Ovary (tissue), 9 donors: Measurements from ENCODE around the gene GPR108. TPM values are rescaled to one million over a fixed set of nuclear protein-coding genes. Genes with fewer than 3 reads are reported as not detected.

Source experiments
- DNase-seq, 5 donors: peaks; one replicate each; pipeline ENCODE4 v3.0.0-alpha.2; 2019 to 2020
- H3K27ac ChIP-seq, 2 donors: fragments of 200-600 bp; one replicate each; pipeline versions ENCODE4 v1.5.1 to v1.8.0; 2019 to 2022
- H3K27me3 ChIP-seq: fragments of 200-600 bp; one replicate; pipeline ENCODE4 v1.8.0; 2022
- H3K36me3 ChIP-seq: fragments of 200-600 bp; sonication (generic); one replicate; pipeline ENCODE4 v1.5.1; 2019
- H3K4me1 ChIP-seq: one replicate; pipeline ENCODE4 v1.8.1; 2013; ENCODE audit warnings: mild to moderate bottlenecking, moderate library complexity; ENCODE audit not compliant: insufficient read depth
- H3K4me3 ChIP-seq: fragments of 200-600 bp; sonication (generic); one replicate; pipeline ENCODE4 v1.5.1; 2017
- H3K9me3 ChIP-seq, 2 donors: fragments of 200-600 bp in 1 of 2; sonication (generic) in 1 of 2; one replicate each; pipeline versions ENCODE4 v1.5.1 to v1.8.1; 2013 to 2019; ENCODE audit warnings: mild to moderate bottlenecking in 1 of 2, moderate library complexity in 1 of 2
- EP300 ChIP-seq: sonication (generic); formaldehyde crosslinking; IDR thresholded peaks from one replicate; pipeline ENCODE4 v1.6.1; 2017; ENCODE audit warnings: antibody characterized with exemption
- POLR2A ChIP-seq: fragments of 450-650 bp; IDR thresholded peaks from one replicate; pipeline ENCODE4 v1.6.1; 2017; ENCODE audit warnings: antibody characterized with exemption, mild to moderate bottlenecking, moderate library complexity
- WGBS, 3 donors: extraction: QIAGEN DNeasy Blood & Tissue Kit in 1 of 3; methylation state at CpG; one replicate each; pipeline versions ENCODE4 v1.1.5 to v1.1.7; 2013 to 2017; 5-methylcytosine and 5-hydroxymethylcytosine counted together
- intact Hi-C, 4 donors: fragments of 100-400 bp; cut with DNase I; formaldehyde crosslinking; loops; one replicate each; pipeline versions ENCODE4 v1.11.0 to v1.15.1; 2022 to 2023
- polyA plus RNA-seq, 2 donors: library from polyadenylated mRNA; stranded (reverse); fragments of 200-250 nt in 1 of 2; fragments of 350-450 nt in 1 of 2; fragmentation: Illumina TruSeq in 1 of 2; extraction: RNeasy Lipid Tissue Mini Kit (QIAGEN cat#74804) in 1 of 2; gene quantifications; one replicate each; pipeline ENCODE4 v1.2.3, GENCODE V29; 2013 to 2014
- total RNA-seq, 7 donors: library from RNA; depleted of rRNA in 2 of 7; stranded (reverse); fragments of >200 nt in 2 of 7; fragmentation: NEBNext Ultra II Directional in 3 of 7; extraction: Animal tissue kit (Norgen Biotek cat#: 25700) in 3 of 7; gene quantifications; one replicate each; pipeline versions ENCODE4 v1.1.0 to v1.2.4, GENCODE V29; 2016 to 2023
- TF ChIP-seq, protein P1 (sequence below), 3 donors: fragments of 450-650 bp in 2 of 3; fragments of 200-600 bp in 1 of 3; IDR thresholded peaks; one replicate each; pipeline versions ENCODE4 v1.5.1 to v1.8.0; 2016 to 2022; ENCODE audit warnings: antibody characterized with exemption in 3 of 3, mild to moderate bottlenecking in 1 of 3
- donor health status: DM: no; HTN: no; CAD: no; lungs with moderate emphysema.
- donor health status: DM: no; HTN: no; CAD: no.
- donor health status: Bipolar disorder and iron deficiency.
- donor health status: DM: yes; HTN: yes; CAD: no.
- donor health status: DM: no; HTN: no; CAD: no.
- donor health status: DM: yes; HTN: yes; CAD: no.

Gene GPR108
- total and polyA plus RNA-seq, 9 donors = 34.0 to 76.6 (median 61.0) TPM

DNA sequence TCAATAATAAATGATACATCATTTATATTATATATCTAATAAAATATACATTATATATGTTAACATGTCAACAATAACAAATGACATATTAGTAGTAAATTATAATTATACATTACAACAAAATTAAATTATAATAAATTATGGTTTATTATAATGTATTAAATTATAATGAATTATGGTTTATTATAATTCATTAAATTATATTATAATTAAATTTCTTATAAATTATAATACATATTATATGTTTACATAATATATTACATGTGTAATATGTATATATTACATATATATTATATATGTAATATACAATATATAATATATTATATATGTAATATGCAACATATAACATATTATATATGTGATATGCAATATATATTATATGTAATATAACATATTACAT, 37.4 kb downstream of the GPR108 start:
- no peak for DNase-seq
- no peaks in the 10 kb centered on the region for H3K4me1 ChIP-seq
- no peak overlapping the region for H3K4me3 ChIP-seq
- intact Hi-C loops = loop anchor here in 1 of 4 donors (10.0 kb wide), 1 partner anchor 55 kb away; no protein-coding TSS in a partner anchor
- H3K9me3 ChIP-seq = no peaks in the 10 kb centered on the region
- no peak overlapping the region for H3K27ac ChIP-seq
- H3K36me3 ChIP-seq = no peaks in the 10 kb centered on the region
- H3K27me3 ChIP-seq = no peaks in the 10 kb centered on the region
- TF ChIP-seq, protein P1, sequence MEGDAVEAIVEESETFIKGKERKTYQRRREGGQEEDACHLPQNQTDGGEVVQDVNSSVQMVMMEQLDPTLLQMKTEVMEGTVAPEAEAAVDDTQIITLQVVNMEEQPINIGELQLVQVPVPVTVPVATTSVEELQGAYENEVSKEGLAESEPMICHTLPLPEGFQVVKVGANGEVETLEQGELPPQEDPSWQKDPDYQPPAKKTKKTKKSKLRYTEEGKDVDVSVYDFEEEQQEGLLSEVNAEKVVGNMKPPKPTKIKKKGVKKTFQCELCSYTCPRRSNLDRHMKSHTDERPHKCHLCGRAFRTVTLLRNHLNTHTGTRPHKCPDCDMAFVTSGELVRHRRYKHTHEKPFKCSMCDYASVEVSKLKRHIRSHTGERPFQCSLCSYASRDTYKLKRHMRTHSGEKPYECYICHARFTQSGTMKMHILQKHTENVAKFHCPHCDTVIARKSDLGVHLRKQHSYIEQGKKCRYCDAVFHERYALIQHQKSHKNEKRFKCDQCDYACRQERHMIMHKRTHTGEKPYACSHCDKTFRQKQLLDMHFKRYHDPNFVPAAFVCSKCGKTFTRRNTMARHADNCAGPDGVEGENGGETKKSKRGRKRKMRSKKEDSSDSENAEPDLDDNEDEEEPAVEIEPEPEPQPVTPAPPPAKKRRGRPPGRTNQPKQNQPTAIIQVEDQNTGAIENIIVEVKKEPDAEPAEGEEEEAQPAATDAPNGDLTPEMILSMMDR (IDR thresholded peaks at IDR 0.05) = no peak
- no peak for TF ChIP-seq POLR2A
- TF ChIP-seq EP300 = no peak

DNA sequence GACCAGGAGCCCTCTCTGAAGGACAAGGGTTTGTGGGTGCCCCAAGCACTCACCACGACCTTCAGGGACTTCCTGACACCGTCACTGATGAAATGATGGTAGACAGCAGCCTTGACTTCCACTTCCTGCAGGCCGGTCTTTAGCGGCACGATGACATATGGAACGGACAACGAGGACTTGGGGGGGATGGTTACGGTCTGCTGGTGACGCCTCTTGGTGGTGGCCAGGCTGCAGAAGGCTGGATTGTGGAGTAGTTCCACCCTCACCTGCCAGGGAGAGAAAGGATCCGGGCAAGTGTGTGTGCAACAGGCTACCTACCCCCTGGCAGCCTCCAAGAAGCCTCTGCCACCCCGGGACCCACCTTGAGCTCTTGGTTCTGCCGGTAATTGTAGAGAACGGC, 40.1 kb downstream of the GPR108 start:
- H3K9me3 ChIP-seq = no peaks in the 10 kb centered on the region
- TF ChIP-seq, protein P1 (IDR thresholded peaks at IDR 0.05) = no peak
- TF ChIP-seq EP300 (no peak), POLR2A (no peak)
- 75 to 80% (median 78%) methylated on average over 13 of the region's 13 CpGs for WGBS, 3 donors

DNA sequence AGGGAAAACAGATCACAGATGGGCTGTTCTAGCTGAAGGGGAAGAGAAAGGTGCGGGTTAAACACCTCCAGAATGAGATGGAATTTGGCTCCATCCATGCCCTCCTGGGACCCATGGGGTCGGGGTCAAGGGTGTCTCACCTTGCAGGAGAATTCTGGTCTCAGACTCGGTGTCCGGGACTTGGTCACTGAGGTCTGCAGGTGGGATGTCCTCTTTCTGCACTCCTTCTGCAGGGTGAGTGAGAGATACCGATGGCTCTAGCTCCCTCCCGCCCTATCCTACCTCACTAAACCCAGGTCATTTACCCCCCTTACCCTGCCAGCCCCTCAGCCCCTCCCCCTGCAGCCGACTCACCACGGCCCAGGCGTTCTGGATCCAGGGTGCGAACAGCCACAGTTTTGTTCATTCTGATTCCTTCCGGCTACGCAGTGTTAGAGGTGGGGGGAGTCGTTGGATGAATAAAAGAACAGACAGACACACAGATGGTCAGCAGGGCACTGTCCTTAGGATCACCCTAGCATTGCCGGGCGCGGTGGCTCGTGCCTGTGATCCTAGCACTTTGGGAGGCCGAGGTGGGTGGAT, 41.0 kb downstream of the GPR108 start:
- DNase-seq = no peak
- no peaks in the 10 kb centered on the region for H3K36me3 ChIP-seq
- no peaks in the 10 kb centered on the region for H3K9me3 ChIP-seq

More for the DNA sequence above, 40.1 kb downstream of the GPR108 start:
- Histone ChIP-seq H3K36me3 (no peaks in the 10 kb centered on the region), H3K4me1 (no peaks in the 10 kb centered on the region), H3K27me3 (no peaks in the 10 kb centered on the region), H3K27ac (no peak overlapping the region), H3K4me3 (no peak overlapping the region)
- intact Hi-C loops = no loop called here
- no peak for DNase-seq

DNA sequence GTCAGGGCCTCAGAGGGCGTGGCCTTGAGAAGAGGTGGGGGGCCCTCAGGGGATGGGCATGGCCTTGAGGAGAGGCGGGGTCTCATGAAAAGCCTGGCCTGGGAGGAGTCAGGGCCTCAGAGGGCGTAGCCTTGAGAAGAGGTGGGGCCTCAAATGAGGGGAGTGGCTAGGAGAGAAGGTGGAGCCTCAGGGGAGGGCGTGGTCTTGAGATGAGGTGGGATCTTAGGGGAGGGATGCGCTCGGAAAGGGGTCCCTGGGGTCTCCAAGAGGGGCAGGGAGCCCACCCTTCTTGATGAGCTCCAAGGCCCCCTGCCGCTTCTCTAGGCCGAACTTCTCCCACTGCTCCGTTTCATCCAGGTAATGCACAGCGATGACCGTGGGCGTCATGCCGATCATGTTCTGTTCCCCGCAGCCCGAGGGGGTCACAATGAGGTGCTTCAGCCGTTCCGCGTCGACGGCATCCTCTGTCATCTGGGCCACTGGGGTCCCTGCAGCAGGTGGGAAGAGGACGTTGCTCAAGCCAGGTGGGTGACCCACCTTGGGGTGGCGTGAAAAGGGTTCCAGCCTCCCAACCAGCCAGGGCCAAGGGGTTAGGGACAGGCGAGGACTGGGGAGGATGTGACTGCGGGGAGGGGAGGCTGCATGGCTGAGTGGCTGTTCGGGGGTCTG, 43.1 kb downstream of the GPR108 start:
- Histone ChIP-seq H3K9me3 (no peaks in the 10 kb centered on the region), H3K27me3 (no peaks in the 10 kb centered on the region), H3K4me1 (no peaks in the 10 kb centered on the region), H3K4me3 (no peak overlapping the region), H3K36me3 (no peaks in the 10 kb centered on the region), H3K27ac (no peak overlapping the region)
- no peak for TF ChIP-seq POLR2A
- WGBS, 3 donors = 92 to 95% (median 92%) methylated on average over 24 to 25 of the region's 25 CpGs
- intact Hi-C loops = no loop called here
- no peak for DNase-seq

More for the DNA sequence above, 41.0 kb downstream of the GPR108 start:
- TF ChIP-seq, protein P1 (IDR thresholded peaks at IDR 0.05) = no peak
- no peak for TF ChIP-seq EP300
- TF ChIP-seq POLR2A = no peak
- Histone ChIP-seq H3K27me3 (no peaks in the 10 kb centered on the region), H3K4me1 (no peaks in the 10 kb centered on the region), H3K27ac (no peak overlapping the region), H3K4me3 (no peak overlapping the region)
- 72 to 81% (median 72%) methylated on average over 18 of the region's 18 CpGs for WGBS, 3 donors
- intact Hi-C loops = no loop called here

DNA sequence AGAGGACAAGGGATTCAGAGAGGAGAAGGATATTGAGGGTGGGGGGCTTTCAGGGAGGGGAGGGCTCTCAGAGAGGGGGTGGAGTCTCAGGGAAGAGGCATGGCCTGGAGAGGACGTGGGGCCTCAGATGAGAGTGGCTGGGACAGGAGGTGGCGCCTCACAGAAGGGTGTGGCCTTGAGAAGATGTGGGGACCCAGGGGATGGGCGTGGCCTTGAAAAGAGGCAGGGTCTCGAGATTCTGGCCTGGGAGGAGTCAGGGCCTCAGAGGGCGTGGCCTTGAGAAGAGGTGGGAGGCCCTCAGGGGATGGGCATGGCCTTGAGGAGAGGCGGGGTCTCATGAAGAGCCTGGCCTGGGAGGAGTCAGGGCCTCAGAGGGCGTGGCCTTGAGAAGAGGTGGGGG, 43.7 kb downstream of the GPR108 start:
- no peaks in the 10 kb centered on the region for H3K36me3 ChIP-seq
- no peak for DNase-seq
- intact Hi-C loops = no loop called here
- H3K4me3 ChIP-seq = no peak overlapping the region
- no peaks in the 10 kb centered on the region for H3K9me3 ChIP-seq
- TF ChIP-seq, protein P1 (IDR thresholded peaks at IDR 0.05) = no peak
- TF ChIP-seq POLR2A = no peak
- no peak for TF ChIP-seq EP300
- WGBS, 3 donors = 74 to 81% (median 76%) methylated on average over 7 of the region's 7 CpGs
- no peaks in the 10 kb centered on the region for H3K27me3 ChIP-seq
- H3K4me1 ChIP-seq = no peaks in the 10 kb centered on the region
- H3K27ac ChIP-seq = no peak overlapping the region
